DND-41 (cell line): Measurements from ENCODE around the gene TBC1D2B.

Experiments
- CTCF ChIP-seq: IDR thresholded peaks from 2 replicates; pipeline ENCODE4 v1.5.1; 2012; ENCODE audit warnings: borderline replicate concordance, low read length, moderate library complexity, mild to moderate bottlenecking; ENCODE audit not compliant: poor library complexity, severe bottlenecking; ENCODE audit errors: extremely low read depth
- EZH2 ChIP-seq: IDR thresholded peaks from 3 replicates; pipeline ENCODE4 v1.6.1; 2012; ENCODE audit warnings: borderline replicate concordance, low read depth, mild to moderate bottlenecking, moderate library complexity, low read length, inconsistent platforms; ENCODE audit not compliant: severe bottlenecking

GRCh38 chr15:78048628-78048920, 28.9 kb downstream of the TBC1D2B start:
- TF ChIP-seq CTCF (no peak), EZH2 (no peak)
